Kidney (tissue), 14 donors: Measurements from ENCODE around the gene ARL5A. TPM values are rescaled to one million over a fixed set of nuclear protein-coding genes. Genes with fewer than 3 reads are reported as not detected.

Source experiments
- DNase-seq, 5 donors: peaks; one replicate each; pipeline ENCODE4 v3.0.0-alpha.2; 2013 to 2020
- FAIRE-seq: peaks from 2 replicates; lab custom pipeline; 2012; peaks lifted over from hg19 to GRCh38; lab: Jason Lieb, UNC
- H3K27ac ChIP-seq, 2 donors: one replicate each; pipeline ENCODE4 v1.7.0; 2013; ENCODE audit warnings: low read depth in 2 of 2, low read length in 2 of 2, inconsistent platforms in 1 of 2
- H3K27me3 ChIP-seq: one replicate; pipeline ENCODE4 v1.7.1; 2013; ENCODE audit warnings: low read length, inconsistent platforms; ENCODE audit not compliant: control insufficient read depth, insufficient read depth
- H3K36me3 ChIP-seq, 3 donors: one replicate each; pipeline versions ENCODE4 v1.7.0 to v1.7.1; 2013; ENCODE audit warnings: low read length in 3 of 3, control low read depth in 1 of 3, inconsistent platforms in 1 of 3; ENCODE audit not compliant: insufficient read depth in 3 of 3, control insufficient read depth in 2 of 3
- H3K4me1 ChIP-seq, 3 donors: one replicate each; pipeline versions ENCODE4 v1.7.0 to v1.7.1; 2013; ENCODE audit warnings: low read length in 3 of 3, inconsistent platforms in 1 of 3, low read depth in 1 of 3; ENCODE audit not compliant: control insufficient read depth in 2 of 3, insufficient read depth in 2 of 3
- H3K4me3 ChIP-seq, 3 donors: one replicate each; pipeline versions ENCODE4 v1.7.0 to v1.8.1; 2013; ENCODE audit warnings: low read length in 3 of 3, control low read depth in 1 of 3, inconsistent platforms in 1 of 3
- H3K9ac ChIP-seq, 3 donors: one replicate each; pipeline versions ENCODE4 v1.7.0 to v1.7.1; 2013; ENCODE audit warnings: low read length in 3 of 3, control low read depth in 1 of 3, inconsistent platforms in 1 of 3
- H3K9me3 ChIP-seq, 3 donors: one replicate each; pipeline versions ENCODE4 v1.7.0 to v1.7.1; 2013; ENCODE audit warnings: low read length in 3 of 3, control low read depth in 1 of 3, inconsistent platforms in 1 of 3; ENCODE audit not compliant: control insufficient read depth in 2 of 3, insufficient read depth in 1 of 3
- intact Hi-C: fragments of 100-400 bp; cut with DNase I; formaldehyde crosslinking; loops from one replicate; pipeline ENCODE4 v1.11.1; 2022
- polyA plus RNA-seq: library from polyadenylated mRNA; stranded (reverse); fragments of 350-450 nt; fragmentation: Illumina TruSeq; extraction: RNeasy Lipid Tissue Mini Kit (QIAGEN cat#74804); gene quantifications from one replicate; pipeline ENCODE4 v1.2.3, GENCODE V29; 2014; ENCODE audit warnings: low read depth, low replicate concordance; ENCODE audit not compliant: insufficient read depth
- total RNA-seq: library from RNA; stranded (reverse); fragmentation: NEBNext Ultra II Directional; extraction: Animal tissue kit (Norgen Biotek cat#: 25700); gene quantifications from one replicate; pipeline ENCODE4 v1.2.1, GENCODE V29; 2021
- TF ChIP-seq, protein P1 (sequence below): IDR thresholded peaks from 3 replicates; pipeline ENCODE4 v1.5.1; 2012; ENCODE audit warnings: mild to moderate bottlenecking, moderate library complexity, borderline replicate concordance; ENCODE audit not compliant: insufficient read depth; ENCODE audit errors: extremely low read depth
- donor health status: control.
- donor health status: control.
- donor health status: control.
- donor health status: control.
- donor health status: control.
- donor health status: DM: yes; HTN: yes; CAD: no.
- donor health status: Normal renal cell carcinoma (clear cell type).

ARL5A gene
- total and polyA plus RNA-seq, 2 donors from 2014 or later = 18.1 to 47.3 TPM

DNA sequence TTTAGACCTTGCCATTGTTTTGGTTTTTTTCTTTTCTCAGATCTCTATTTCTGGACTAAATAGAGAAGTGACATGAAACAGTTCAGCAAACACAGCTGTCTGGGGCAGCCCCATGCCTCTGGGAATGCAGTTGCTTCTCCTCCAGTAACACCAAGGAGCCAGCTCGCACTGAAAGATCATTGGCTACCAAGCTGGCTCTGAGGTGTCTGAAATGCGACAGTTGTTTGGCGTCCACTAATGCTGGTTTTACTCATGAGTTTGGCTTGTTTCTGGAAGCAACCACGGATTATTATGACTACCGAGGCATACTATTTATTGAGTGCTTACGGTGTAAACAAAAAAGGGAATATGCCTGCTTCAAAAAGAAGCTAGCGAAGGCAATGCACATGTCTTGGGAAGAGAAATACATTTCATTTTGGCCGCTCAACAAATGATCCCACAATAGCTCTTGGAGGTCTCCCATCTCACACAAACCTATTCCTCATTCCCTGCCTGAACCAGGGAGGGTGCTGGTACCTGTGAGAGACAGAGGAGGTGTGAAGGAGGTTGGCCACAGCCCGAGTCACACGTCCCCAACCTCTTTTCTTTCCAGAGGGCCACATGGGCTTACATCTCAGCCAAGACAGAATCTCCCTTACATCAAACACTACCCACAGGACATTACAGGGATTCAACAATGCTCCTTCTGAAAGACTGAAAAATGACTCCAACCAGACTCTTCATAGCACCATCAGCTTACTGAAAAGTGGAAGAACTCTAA lies 56.4 kb downstream of the ARL5A start:
- Histone ChIP-seq H3K27ac (no peak overlapping the region), H3K27me3 (no peaks in the 10 kb centered on the region), H3K4me1 (no peaks in the 10 kb centered on the region), H3K9ac (no peak overlapping the region), H3K36me3 (peaks cover 0 to 6% (median 0%) of the 10 kb centered on the region in 3 donors), H3K4me3 (no peak overlapping the region), H3K9me3 (no peaks in the 10 kb centered on the region)
- TF ChIP-seq, protein P1, sequence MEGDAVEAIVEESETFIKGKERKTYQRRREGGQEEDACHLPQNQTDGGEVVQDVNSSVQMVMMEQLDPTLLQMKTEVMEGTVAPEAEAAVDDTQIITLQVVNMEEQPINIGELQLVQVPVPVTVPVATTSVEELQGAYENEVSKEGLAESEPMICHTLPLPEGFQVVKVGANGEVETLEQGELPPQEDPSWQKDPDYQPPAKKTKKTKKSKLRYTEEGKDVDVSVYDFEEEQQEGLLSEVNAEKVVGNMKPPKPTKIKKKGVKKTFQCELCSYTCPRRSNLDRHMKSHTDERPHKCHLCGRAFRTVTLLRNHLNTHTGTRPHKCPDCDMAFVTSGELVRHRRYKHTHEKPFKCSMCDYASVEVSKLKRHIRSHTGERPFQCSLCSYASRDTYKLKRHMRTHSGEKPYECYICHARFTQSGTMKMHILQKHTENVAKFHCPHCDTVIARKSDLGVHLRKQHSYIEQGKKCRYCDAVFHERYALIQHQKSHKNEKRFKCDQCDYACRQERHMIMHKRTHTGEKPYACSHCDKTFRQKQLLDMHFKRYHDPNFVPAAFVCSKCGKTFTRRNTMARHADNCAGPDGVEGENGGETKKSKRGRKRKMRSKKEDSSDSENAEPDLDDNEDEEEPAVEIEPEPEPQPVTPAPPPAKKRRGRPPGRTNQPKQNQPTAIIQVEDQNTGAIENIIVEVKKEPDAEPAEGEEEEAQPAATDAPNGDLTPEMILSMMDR = no peak
- DNase-seq (no peak), FAIRE-seq (no peak)
- intact Hi-C loops = no loop called here

DNA sequence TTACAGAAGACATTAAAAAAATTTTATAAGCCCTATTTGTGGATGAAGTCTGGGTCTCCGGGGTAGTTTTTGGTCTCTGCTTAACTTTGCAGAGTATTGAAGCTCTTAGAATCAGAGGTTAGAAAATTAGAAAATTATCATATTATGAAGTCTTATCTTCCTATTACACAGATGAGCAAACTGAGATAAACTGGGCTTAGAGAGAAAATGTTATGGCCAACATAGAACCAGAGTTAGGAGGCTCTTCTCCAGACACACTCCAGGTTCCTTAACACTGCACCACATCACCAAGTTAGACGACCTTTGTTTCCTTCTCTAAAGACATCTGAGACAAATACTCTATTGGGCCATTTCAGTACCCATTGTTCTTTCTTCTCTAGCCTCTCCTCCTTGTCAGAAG lies 57.2 kb downstream of the ARL5A start:
- H3K27ac ChIP-seq = no peak overlapping the region
- peaks cover 0 to 3% (median 0%) of the 10 kb centered on the region in 3 donors for H3K36me3 ChIP-seq
- H3K9ac ChIP-seq = no peak overlapping the region
- TF ChIP-seq, protein P1 = no peak
- H3K4me1 ChIP-seq = peaks cover 0 to 3% (median 0%) of the 10 kb centered on the region in 3 donors
- intact Hi-C loops = no loop called here
- H3K9me3 ChIP-seq = no peaks in the 10 kb centered on the region
- H3K27me3 ChIP-seq = no peaks in the 10 kb centered on the region
- no peak overlapping the region for H3K4me3 ChIP-seq
- FAIRE-seq (no peak), DNase-seq (no peak)

DNA sequence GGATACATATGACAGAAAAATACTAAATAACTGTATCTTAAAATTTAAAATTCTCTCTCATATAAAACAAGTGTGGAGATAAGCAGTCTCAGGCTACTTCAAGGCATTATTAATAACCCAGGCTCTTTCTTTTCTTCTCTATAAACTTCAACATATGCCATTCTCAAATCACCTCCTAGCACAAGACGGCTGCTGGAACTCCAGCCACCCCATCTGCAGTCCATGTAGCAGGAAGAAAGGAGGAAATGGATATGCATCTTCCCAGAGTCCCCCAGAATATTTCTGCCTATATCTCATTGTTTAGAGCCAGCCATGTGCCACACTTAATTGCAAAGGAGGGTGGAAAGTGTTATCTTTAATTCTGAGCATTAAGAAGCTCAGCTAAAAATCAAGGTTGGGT lies 58.6 kb downstream of the ARL5A start:
- no peak for DNase-seq

More for the DNA sequence above, 58.6 kb downstream of the ARL5A start:
- no peak overlapping the region for H3K27ac ChIP-seq
- intact Hi-C loops = no loop called here
- no peak overlapping the region for H3K9ac ChIP-seq
- no peak overlapping the region for H3K4me3 ChIP-seq
- H3K9me3 ChIP-seq = no peaks in the 10 kb centered on the region
- H3K27me3 ChIP-seq = no peaks in the 10 kb centered on the region
- TF ChIP-seq, protein P1 = no peak
- no peak for FAIRE-seq
- no peaks in the 10 kb centered on the region for H3K36me3 ChIP-seq
- H3K4me1 ChIP-seq = peaks cover 0 to 3% (median 0%) of the 10 kb centered on the region in 3 donors
